Measurements from ENCODE around the gene LYST.

DNA sequence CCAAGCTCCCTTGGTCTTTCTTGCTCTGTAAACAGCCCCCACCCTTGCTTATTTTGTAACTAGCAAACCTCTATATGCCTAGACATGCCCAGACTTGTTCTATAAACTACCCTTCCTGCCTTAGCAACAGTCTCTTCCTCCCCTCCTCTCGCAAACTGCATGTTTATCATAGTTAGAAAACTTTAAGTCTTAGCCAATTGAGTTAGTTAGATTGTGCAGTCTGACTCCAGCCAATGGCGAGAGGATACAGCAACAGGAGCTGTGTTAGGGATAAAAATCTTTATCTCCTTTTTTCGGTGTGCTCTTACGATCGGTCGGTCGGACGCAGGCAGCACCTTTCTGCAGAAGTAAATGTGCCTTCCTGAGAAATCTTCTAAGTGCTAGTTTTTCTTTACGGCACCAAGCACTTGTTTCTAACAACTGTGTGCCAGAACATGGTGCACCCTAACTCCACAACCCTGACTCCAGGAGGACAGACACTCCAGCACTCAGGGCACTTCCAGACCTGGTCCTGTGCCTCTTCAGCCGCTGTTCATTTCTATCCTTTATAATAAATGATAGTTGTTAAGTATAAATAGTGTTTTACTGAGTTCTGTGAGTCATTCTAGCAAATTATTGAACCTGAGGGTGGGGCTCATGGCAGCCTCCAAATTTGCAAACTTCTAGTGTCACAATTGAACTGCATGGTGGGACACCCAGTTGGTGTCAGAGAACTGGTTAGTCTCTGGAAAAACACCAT, 191.4 kb downstream of the LYST start:
- TF ChIP-seq, protein P1, sequence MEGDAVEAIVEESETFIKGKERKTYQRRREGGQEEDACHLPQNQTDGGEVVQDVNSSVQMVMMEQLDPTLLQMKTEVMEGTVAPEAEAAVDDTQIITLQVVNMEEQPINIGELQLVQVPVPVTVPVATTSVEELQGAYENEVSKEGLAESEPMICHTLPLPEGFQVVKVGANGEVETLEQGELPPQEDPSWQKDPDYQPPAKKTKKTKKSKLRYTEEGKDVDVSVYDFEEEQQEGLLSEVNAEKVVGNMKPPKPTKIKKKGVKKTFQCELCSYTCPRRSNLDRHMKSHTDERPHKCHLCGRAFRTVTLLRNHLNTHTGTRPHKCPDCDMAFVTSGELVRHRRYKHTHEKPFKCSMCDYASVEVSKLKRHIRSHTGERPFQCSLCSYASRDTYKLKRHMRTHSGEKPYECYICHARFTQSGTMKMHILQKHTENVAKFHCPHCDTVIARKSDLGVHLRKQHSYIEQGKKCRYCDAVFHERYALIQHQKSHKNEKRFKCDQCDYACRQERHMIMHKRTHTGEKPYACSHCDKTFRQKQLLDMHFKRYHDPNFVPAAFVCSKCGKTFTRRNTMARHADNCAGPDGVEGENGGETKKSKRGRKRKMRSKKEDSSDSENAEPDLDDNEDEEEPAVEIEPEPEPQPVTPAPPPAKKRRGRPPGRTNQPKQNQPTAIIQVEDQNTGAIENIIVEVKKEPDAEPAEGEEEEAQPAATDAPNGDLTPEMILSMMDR (conservative IDR thresholded peaks at IDR 0.05; ENCODE audit: low read length): no peak
- no peak for TF ChIP-seq EZH2phosphoT487 (IDR thresholded peaks at IDR 0.05; ENCODE audit: borderline replicate concordance)
